DMS153 treated with DMSO at 0.1 percent for 48 hours (cell line): ENCODE results near the gene OR2K2.
A peak's percentile ranks its signal among the peaks of the same experiment; 100 is the strongest.
"Not testable (repeated sequence)": the region's sequence is repeated elsewhere in the genome, so short reads cannot be mapped to it uniquely, and the experiment has no call there.

Source experiments
- DNase-seq: peaks from one replicate; lab custom pipeline; 2025; ENCODE audit not compliant: unreplicated experiment; lab: John Stamatoyannopoulos, UW

OR2K2 gene, protein sequence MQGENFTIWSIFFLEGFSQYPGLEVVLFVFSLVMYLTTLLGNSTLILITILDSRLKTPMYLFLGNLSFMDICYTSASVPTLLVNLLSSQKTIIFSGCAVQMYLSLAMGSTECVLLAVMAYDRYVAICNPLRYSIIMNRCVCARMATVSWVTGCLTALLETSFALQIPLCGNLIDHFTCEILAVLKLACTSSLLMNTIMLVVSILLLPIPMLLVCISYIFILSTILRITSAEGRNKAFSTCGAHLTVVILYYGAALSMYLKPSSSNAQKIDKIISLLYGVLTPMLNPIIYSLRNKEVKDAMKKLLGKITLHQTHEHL

GRCh38 chr9:111330124-111330523 lies at the start of gene OR2K2:
TSS of gene OR2K2 (minus strand) at chr9:111330224. CDS start at chr9:111328433, 1,791 bp downstream.
- DNase-seq = no peak

- DNase-seq = no peak
Measured at GRCh38 chr9:111375817-111376564, 46.0 kb upstream of the OR2K2 start.

GRCh38 chr9:111375062-111375461 lies 45.0 kb upstream of the OR2K2 start:
- DNase-seq = no peak

GRCh38 chr9:111372297-111372696 lies 42.3 kb upstream of the OR2K2 start:
- DNase-seq = no peak

DNA sequence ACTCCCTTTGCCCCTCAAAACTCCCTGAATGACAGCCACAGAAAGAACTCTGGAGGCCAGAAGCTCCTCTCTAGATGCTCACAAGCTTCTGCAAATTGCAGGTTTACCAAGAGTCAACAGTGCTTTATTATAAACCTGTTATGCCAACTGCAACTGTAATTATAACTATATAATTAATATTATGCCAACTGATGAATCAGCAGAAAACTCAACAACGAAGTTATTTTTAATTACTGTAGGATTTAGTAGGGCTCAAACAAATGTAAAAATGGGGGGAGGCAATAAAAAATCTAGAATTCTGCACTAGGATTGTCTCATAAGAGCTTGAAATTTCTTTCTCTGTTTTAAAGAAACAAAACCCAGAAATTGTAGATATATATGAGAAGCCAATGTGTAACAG lies 37.0 kb upstream of the OR2K2 start:
- no peak for DNase-seq

GRCh38 chr9:111362526-111362925 lies 32.5 kb upstream of the OR2K2 start:
- no peak for DNase-seq

DNA sequence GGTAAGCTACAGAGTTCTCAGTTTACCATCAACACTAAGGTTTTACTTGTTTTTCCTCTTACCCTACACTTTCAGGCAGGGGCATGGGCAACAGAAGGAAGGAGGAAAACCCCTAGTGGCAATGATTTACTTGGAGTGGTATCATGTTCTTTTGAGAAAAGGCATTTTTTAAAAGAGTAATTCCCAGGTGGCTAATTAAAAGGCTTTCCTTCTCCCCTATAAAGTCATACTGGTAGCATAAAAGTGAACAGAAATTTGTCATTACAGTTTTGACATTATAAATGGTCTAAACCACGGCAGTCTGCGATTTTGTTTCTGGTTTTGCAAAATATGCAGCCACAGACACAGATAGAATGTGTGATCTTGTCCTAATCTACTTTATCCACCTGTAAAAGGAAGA lies 30.9 kb upstream of the OR2K2 start:
- DNase-seq = no peak

- no peak for DNase-seq
Measured at GRCh38 chr9:111356481-111357244, 26.6 kb upstream of the OR2K2 start.

DNA sequence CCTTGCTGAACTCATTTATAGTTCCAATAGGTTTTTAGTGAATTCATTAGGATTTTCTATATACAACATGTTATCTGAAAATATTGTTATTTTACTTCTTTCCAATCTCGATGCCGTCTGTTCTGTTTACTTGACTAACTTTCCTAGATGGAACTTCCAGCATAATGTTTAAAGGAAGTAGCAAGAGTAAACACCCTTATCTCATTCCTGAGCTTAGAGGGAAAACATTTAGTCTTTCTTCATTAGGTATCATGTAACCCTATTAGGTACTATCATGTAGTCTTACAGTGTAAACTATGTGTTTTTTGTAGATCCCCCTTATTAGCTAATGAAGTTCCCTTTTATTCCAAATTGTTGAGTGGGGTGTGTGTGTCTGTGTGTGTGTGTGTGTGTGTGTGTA lies 22.5 kb upstream of the OR2K2 start:
- no peak for DNase-seq

DNA sequence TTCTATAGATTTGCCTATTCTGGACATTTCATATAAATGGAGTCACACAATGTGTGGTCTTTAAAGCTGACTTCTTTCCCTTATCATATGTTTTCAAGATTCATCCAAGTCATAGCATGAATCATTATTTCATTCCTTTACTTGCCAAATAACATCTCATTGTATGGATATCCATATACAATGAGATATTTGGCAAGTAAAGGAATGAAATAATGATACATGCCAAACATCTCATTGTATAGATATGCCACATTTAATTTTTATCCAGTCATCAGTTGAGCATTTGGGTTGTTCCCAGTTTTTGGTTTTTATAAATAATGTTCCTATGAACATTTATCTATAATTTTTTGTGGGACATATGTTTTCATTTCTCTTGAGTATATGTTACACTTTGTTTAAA lies 20.5 kb upstream of the OR2K2 start:
- DNase-seq = no peak

- peak; percentile 33 for DNase-seq
Measured at GRCh38 chr9:111349766-111350165, 19.7 kb upstream of the OR2K2 start.

- DNase-seq = no peak
Measured at GRCh38 chr9:111348821-111349271, 18.8 kb upstream of the OR2K2 start.

DNA sequence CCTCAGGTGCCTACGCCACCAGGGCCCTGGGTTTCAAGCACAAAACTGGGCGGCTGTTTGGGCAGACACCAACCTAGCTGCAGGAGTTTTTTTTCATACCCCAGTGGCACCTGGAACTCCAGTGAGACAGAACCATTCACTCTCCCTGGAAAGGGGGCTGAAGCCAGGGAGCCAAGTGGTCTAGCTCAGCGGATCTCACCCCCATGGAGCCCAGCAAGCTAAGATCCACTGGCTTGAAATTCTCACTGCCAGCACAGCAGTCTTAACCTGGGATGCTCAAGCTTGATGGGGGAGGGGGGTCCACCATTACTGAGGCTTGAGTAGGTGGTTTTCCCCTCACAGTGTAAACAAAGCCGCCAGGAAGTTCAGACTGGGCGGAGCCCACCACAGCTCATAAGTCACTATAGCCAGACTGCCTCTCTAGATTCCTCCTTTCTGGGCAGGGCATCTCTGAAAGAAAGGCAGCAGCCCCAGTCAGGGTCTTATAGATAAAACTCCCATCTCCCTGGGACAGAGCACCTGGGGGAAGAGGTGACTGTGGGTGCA lies 4.4 kb upstream of the OR2K2 start:
- not testable (repeated sequence) for DNase-seq

DNA sequence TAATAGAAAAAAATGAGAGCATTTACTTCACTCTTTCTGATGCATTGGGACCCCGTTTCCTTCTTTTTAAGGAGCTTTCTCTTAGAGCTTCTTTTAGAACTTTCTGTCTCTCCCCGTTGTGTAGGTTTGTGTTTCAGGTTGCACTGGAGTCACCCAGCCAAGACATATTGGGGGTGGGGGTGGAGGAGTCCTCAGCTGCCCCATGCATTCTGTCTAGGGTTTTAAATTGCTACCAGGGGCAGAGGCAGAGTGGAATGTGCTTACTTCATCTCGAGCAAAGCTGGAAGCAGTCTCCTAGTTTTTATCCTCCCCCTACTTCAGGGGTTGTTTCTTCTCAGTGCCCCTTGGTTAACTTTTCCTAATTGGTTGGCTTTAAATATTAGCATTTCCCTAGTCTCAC lies 9.4 kb downstream of the OR2K2 start:
- no peak for DNase-seq

GRCh38 chr9:111316796-111317195 lies 13.2 kb downstream of the OR2K2 start:
- no peak for DNase-seq

- DNase-seq = no peak
Measured at GRCh38 chr9:111305914-111306313, 24.1 kb downstream of the OR2K2 start.

DNA sequence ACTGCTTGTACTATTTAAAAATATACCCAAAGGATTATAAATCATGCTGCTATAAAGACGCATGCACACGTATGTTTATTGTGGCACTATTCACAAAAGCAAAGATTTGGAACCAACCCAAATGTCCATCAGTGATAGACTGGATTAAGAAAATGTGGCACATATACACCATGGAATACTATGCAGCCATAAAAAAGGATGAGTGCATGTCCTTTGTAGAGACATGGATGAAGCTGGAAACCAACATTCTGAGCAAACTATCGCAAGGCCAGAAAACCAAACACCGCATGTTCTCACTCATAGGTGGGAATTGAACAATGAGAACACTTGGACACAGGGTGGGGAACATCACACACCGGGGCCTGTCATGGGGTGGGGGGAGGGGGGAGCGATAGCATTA lies 26.0 kb downstream of the OR2K2 start:
- not testable (repeated sequence) for DNase-seq

- no peak for DNase-seq
Measured at GRCh38 chr9:111301195-111301594, 28.8 kb downstream of the OR2K2 start.

DNA sequence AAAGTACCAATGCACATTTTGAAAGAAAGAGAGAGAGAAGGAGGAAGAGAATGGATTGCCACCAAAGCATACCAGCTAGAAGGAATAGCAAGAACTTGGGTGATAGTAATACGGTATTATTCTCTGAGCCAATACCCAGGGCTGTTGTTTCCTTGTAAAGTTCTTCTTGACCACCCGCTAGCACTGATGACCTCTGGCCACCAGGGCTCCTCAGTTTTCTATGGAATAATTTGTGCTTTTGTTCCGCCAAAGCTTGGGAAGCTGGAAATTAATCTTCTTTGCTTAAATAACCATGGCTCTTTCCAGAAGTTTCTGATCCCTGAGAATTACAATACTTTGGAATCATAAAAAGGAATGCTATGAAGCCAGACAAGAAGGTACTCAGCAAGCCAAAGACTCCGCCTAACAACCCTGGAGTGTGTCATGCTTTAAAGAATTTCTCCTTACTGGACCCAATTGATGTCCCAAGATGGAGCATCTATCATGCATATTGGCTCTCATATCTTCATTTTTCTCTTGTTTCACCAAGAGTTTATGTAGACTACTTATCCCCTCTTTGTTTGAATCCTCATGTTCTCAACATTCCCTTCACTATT lies 29.8 kb downstream of the OR2K2 start:
- DNase-seq = no peak

DNA sequence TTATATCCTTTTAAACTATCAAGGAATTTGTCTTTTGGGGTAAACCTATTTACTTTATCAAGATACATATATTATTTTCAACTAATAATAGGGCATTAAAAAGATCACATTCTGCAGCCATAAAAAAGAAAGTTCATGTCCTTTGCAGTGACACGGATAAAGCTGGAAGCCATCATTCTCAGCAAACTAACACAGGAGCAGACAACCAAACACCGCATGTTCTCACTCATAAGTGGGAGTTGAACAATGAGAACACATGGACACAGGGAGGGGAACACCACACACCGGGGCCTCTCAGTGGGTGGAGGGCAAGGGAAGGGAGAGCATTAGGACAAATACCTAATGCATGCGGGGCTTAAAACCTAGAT lies 30.4 kb downstream of the OR2K2 start:
- DNase-seq = not testable (repeated sequence)
